CD4-positive, alpha-beta T cell treated with Interleukin-1 beta for 1 hour (primary cell): ENCODE measurements around the gene SHISAL1.

Source experiments
- DNase-seq, 2 donors: peaks; one replicate each; pipeline ENCODE4 v3.0.0-alpha.2; 2020 to 2022

Gene SHISAL1

DNA sequence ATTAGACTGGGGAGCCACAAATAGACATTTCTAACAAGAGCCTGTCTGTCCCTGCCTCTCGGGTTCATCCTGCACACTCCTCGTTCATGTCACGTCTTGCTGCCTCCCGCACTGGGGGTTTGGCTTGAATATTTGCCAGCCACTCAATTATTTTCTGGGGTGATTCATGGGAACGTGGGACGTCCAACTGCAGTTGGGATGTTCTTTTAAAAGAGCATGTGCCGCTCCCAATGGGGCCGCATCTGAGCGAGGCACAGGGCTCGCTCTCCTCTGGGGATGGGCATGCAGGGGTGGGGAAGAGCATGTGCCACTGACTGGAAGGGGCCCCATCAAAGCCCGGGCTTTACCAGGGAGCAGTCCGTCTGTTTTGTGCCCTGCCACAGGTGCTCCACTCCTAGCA is 88.6 kb downstream of the SHISAL1 start:
- DNase-seq: no peak

- no peak for DNase-seq
Measured at GRCh38 chr22:44221710-44222475, 90.9 kb downstream of the SHISAL1 start.

GRCh38 chr22:44220727-44221680 is 91.7 kb downstream of the SHISAL1 start:
- DNase-seq: no peak

- DNase-seq: no peak
Measured at GRCh38 chr22:44219101-44219870, 93.5 kb downstream of the SHISAL1 start.

- no peak for DNase-seq
Measured at GRCh38 chr22:44218071-44218470, 94.7 kb downstream of the SHISAL1 start.

DNA sequence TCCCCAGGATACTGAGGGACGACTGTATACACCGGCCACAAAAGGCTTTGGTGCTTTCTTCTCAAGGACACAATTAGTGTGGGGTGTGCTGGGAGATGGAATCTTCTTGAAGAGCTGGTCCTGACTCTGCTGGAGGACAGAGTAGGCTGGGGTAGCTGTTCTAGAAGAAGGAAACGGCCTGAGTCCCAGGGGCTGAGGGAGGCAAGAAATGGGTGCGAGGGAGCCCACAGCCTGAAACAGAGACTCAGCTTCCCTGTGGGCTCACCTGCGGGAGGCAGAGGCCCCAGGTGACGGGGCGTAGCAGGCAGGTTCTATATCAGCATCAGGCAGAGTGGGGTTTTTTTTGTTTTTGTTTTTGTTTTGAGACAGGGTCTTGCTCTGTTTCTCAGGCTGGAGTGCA is 95.4 kb downstream of the SHISAL1 start:
- no peak for DNase-seq

GRCh38 chr22:44215287-44215686 is 97.5 kb downstream of the SHISAL1 start:
- DNase-seq: no peak

DNA sequence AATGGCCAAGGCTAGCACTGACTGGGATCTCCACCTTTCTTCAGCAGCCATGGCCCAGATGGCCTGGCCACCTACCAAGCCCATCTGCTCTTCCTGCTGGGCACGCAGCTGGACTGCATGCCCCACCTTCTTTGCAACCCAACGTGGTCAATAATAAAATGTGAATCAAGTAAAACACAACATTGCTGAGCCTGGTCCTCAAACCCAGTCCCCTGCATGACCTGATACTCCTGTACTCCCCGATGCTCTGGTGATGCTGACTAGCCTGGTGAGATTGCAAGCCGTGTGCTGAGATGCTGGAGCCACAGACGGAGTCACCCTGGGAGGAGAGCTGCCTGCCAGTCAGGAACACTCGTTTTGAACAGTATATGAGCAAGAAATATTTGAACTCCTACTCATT is 98.0 kb downstream of the SHISAL1 start:
- no peak for DNase-seq

DNA sequence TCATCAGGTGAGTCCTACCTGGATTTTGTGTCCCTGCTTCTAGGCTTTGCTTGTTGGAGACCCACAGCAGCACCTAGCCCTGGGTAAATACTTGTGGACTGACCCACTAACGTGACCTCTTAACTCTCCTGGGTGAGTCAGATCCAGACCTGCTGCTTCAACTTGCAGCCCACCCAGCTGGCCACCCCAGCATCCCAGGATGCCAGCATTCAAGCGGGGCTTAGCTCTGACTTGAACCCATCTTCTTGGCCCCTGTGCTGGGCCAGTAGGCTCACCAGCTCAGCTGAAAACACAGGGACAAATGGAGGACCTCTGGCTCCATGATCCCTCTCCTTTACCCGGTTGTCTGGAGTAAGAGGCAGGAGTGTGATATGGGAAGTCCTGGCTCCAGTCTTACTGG is 98.6 kb downstream of the SHISAL1 start:
- DNase-seq: no peak

- no peak for DNase-seq
Measured at GRCh38 chr22:44213489-44214043, 99.2 kb downstream of the SHISAL1 start.

GRCh38 chr22:44212936-44213335 is 99.8 kb downstream of the SHISAL1 start:
- DNase-seq: no peak

DNA sequence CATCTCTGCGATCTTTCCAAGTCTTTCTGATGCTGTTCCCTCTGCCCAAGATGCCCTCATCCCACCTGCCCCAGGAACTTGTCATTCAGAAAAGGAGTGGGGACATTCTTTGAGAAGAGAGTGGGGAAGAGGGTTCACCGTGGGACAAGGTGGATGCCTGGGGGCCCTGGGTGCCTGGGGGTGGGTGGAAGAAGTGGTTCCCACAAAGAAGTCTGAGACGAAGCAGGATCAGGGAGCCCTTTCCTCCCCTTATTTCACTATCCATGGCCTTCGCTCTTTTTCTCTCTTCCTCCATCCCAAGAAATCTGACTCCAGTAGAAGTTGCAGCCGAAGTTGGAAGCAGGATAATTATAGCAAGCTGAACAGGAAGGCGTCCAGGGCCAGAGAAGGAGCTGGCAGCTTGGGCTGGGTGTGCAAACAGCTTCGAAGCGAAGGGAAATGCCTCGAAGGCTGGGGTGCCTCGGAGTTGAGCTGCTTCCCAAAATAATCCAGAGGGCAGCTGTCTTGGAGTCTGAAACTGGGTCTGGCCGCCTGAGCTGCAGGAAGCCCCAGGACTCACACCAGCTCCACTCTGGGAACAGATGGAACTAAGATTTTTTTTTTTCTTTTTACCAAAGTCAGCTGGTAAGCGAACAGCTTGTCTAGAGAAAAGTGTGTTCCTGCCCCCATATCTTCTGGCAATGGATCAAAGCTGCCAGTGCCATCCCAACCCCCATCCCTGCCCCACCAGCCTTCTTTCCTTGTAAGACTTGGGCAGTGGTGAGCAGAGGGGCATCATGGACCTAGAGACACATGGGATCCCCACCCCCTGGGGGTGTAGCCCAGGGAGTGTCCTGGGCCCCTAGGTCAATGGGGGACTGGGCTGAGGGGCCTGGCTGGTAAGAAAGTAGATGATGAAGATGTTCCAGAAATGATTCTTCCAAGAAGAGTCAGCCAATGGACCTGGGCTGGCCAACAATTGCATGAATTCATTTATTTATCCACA is 100.5 kb downstream of the SHISAL1 start:
- DNase-seq: no peak

- DNase-seq: no peak
Measured at GRCh38 chr22:44211256-44211945, 101.3 kb downstream of the SHISAL1 start.

GRCh38 chr22:44210722-44211121 is 102.0 kb downstream of the SHISAL1 start:
- no peak for DNase-seq

GRCh38 chr22:44209343-44209742 is 103.4 kb downstream of the SHISAL1 start:
- no peak for DNase-seq

- no peak for DNase-seq
Measured at GRCh38 chr22:44207981-44208317, 104.8 kb downstream of the SHISAL1 start.

GRCh38 chr22:44207173-44207980 is 105.4 kb downstream of the SHISAL1 start:
- DNase-seq: no peak

DNA sequence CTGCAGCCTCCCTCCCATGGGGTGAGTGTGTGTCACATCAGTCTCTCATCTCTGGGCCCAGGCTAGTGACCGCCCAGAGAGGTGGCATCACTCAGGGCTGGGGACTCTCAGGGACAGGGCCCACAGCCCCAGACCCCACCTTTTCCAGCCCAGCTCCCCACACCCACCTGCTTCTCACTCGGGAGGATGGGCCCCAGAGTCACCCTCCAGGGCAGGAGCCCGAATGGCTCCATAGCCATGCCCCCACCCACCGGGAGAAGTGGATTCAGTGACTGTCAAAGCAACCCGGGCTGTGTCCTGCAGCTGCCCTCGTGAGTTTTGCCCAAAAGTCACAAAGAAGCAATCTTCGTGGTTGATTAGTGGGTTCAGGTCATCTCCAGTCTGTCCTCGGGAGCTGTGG is 106.1 kb downstream of the SHISAL1 start:
- DNase-seq: no peak

DNA sequence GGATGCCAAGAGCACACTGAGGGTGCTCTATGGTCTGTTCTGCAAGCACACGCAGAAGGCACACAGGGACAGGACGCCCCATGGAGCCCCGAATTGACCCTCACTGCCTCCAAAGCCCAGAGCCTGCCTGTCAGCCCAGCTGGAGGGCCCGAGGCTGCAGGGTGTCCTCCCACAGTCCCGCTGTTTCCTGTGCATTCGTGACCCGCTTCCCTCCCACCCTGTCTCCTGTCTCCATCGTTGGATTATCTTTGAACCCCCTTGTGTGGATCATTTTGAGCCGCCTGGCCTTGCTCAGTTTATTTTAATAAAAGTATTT is 106.5 kb downstream of the SHISAL1 start:
- DNase-seq: no peak
